WTC11 (cell line): ENCODE data around the gene TBC1D17. TPM values are rescaled to one million over a fixed set of nuclear protein-coding genes. Genes with fewer than 3 reads are reported as not detected.

ENCODE experiments used
- ATAC-seq: fragments of 200-7000 bp; cut with Tn5 transposase; 2 replicates; pipeline ENCODE4 v1.10.0; 2021; ENCODE audit warnings: mild to moderate bottlenecking, moderate library complexity
- CTCF ChIA-PET: fragments of 300-600 bp; sonication (Branson Sonifier 250); formaldehyde crosslinking; loops from one replicate; lab custom pipeline; 2021; ENCODE audit warnings: antibody characterized with exemption; lab: Charles Lee
- POLR2A ChIA-PET: fragments of 350-600 bp; sonication (Branson Sonifier 250); formaldehyde crosslinking; loops from one replicate; lab custom pipeline; 2021; ENCODE audit warnings: antibody characterized with exemption; lab: Charles Lee
- DNase-seq: peaks from one replicate; pipeline ENCODE4 v3.0.0; 2021; ENCODE audit warnings: low spot score
- H3K27ac Mint-ChIP-seq: 2 replicates; pipeline ENCODE4 v1.8.0; 2021; ENCODE audit warnings: mixed read lengths
- H3K27me3 Mint-ChIP-seq: 2 replicates; pipeline ENCODE4 v1.8.0; 2021; ENCODE audit warnings: low read depth, mild to moderate bottlenecking, moderate library complexity, mixed read lengths
- H3K36me3 Mint-ChIP-seq: 2 replicates; pipeline ENCODE4 v1.8.0; 2021; ENCODE audit warnings: mixed read lengths
- H3K4me1 Mint-ChIP-seq: 2 replicates; pipeline ENCODE4 v1.8.0; 2022; ENCODE audit warnings: mixed read lengths
- H3K4me3 Mint-ChIP-seq: 2 replicates; pipeline ENCODE4 v1.8.0; 2021; ENCODE audit warnings: mild to moderate bottlenecking, moderate library complexity, mixed read lengths
- H3K9me3 Mint-ChIP-seq: 2 replicates; pipeline ENCODE4 v1.8.0; 2021; ENCODE audit warnings: mixed read lengths
- IRF2 ChIP-seq: sonication (generic); formaldehyde crosslinking; IDR thresholded peaks from 2 replicates; pipeline ENCODE4 v1.8.0; 2022; ENCODE audit warnings: low read depth, missing genetic modification reagents, borderline replicate concordance
- JUN ChIP-seq: sonication (generic); formaldehyde crosslinking; IDR thresholded peaks from 2 replicates; pipeline ENCODE4 v1.8.0; 2023; ENCODE audit warnings: mild to moderate bottlenecking, missing genetic modification reagents
- KAT7 ChIP-seq: sonication (generic); formaldehyde crosslinking; IDR thresholded peaks from 2 replicates; pipeline ENCODE4 v1.8.1; 2023; ENCODE audit warnings: missing genetic modification reagents, mild to moderate bottlenecking, borderline replicate concordance
- total RNA-seq: library from RNA; stranded (reverse); gene quantifications from 3 replicates; pipeline ENCODE4 v1.2.3, GENCODE V29; 2021
- TF ChIP-seq, protein P1 (sequence below): sonication (generic); formaldehyde crosslinking; IDR thresholded peaks from 2 replicates; pipeline ENCODE4 v1.8.0; 2022; ENCODE audit warnings: missing genetic modification reagents
- TF ChIP-seq, protein P2 (sequence below): fragments of 250-450 bp; sonication (Bioruptor Pico); IDR thresholded peaks from 2 replicates; pipeline ENCODE4 v1.9.0; 2021; ENCODE audit warnings: mild to moderate bottlenecking
- TF ChIP-seq, protein P3 (sequence below): fragments of 250-450 bp; sonication (Bioruptor Pico); conservative IDR thresholded peaks from 2 replicates; pipeline ENCODE4 v1.9.0; 2021; ENCODE audit warnings: mild to moderate bottlenecking
- TF ChIP-seq, protein P4 (sequence below): sonication (generic); formaldehyde crosslinking; IDR thresholded peaks from 2 replicates; pipeline ENCODE4 v1.8.0; 2023; ENCODE audit warnings: missing genetic modification reagents, mild to moderate bottlenecking, borderline replicate concordance

The TBC1D17 gene
- total RNA-seq, 1 experiment from 2014 or later = 52.8 TPM

DNA sequence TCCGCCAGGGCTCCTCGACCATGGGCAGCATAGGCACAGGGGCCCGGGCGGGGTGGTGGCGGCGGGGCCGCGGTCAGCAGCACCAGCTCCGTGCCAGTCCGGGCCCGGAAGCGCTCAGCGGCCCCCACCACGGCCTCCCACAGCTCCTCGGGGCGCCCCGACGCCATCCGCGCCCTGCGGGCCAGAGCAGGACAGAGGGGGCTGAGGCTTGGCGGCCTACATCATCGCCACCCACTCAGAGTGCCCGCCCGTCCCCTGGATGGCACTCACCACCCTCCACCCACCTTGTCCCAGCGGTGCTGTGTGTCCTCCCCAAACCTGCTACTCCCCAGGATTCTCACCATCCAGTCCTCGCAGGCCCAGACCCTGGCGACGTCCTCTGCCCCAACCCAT lies 4.4 kb upstream of the TBC1D17 start:
- POLR2A ChIA-PET = no interaction called here
- Mint-ChIP-seq H3K36me3 (no peaks in the 10 kb centered on the region), H3K27ac (no peak overlapping the region)
- TF ChIP-seq KAT7 (CRISPR knock-in tag) (no peak), JUN (no peak)
- TF ChIP-seq, protein P1, sequence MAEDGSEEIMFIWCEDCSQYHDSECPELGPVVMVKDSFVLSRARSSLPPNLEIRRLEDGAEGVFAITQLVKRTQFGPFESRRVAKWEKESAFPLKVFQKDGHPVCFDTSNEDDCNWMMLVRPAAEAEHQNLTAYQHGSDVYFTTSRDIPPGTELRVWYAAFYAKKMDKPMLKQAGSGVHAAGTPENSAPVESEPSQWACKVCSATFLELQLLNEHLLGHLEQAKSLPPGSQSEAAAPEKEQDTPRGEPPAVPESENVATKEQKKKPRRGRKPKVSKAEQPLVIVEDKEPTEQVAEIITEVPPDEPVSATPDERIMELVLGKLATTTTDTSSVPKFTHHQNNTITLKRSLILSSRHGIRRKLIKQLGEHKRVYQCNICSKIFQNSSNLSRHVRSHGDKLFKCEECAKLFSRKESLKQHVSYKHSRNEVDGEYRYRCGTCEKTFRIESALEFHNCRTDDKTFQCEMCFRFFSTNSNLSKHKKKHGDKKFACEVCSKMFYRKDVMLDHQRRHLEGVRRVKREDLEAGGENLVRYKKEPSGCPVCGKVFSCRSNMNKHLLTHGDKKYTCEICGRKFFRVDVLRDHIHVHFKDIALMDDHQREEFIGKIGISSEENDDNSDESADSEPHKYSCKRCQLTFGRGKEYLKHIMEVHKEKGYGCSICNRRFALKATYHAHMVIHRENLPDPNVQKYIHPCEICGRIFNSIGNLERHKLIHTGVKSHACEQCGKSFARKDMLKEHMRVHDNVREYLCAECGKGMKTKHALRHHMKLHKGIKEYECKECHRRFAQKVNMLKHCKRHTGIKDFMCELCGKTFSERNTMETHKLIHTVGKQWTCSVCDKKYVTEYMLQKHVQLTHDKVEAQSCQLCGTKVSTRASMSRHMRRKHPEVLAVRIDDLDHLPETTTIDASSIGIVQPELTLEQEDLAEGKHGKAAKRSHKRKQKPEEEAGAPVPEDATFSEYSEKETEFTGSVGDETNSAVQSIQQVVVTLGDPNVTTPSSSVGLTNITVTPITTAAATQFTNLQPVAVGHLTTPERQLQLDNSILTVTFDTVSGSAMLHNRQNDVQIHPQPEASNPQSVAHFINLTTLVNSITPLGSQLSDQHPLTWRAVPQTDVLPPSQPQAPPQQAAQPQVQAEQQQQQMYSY (CRISPR knock-in tag) = no peak
- TF ChIP-seq, protein P2, sequence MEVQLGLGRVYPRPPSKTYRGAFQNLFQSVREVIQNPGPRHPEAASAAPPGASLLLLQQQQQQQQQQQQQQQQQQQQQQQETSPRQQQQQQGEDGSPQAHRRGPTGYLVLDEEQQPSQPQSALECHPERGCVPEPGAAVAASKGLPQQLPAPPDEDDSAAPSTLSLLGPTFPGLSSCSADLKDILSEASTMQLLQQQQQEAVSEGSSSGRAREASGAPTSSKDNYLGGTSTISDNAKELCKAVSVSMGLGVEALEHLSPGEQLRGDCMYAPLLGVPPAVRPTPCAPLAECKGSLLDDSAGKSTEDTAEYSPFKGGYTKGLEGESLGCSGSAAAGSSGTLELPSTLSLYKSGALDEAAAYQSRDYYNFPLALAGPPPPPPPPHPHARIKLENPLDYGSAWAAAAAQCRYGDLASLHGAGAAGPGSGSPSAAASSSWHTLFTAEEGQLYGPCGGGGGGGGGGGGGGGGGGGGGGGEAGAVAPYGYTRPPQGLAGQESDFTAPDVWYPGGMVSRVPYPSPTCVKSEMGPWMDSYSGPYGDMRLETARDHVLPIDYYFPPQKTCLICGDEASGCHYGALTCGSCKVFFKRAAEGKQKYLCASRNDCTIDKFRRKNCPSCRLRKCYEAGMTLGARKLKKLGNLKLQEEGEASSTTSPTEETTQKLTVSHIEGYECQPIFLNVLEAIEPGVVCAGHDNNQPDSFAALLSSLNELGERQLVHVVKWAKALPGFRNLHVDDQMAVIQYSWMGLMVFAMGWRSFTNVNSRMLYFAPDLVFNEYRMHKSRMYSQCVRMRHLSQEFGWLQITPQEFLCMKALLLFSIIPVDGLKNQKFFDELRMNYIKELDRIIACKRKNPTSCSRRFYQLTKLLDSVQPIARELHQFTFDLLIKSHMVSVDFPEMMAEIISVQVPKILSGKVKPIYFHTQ (CRISPR knock-in tag) = no peak
- TF ChIP-seq, protein P3, sequence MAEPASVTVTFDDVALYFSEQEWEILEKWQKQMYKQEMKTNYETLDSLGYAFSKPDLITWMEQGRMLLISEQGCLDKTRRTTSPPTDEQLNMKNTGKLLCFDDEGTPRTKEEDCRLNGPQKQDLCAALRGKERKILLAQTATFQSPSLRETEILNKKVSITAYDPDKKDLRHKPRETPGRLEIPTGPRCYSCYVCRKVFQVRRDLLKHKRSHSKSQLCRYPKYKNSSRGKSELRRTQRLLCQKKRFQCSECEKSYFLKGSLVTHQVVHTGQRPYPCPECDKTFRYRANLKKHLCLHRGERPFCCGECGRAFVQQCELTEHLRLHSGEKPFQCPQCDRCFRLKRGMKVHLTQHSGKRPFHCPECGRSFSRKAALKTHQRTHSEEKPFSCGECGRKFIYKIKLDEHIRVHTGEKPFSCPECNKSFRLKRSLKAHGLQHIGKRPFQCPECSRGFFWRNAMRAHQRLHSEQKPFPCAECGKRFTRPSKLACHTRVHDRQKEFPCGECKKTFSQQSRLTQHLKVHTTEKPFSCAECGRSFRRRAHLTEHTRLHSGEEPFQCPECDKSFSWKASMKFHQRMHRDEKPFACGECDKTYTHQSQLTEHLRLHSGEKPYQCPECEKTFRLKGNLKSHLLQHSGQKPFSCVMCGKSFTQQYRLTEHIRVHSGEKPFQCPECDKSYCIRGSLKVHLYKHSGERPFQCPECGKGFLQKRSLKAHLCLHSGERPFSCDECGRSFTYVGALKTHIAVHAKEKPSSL (CRISPR knock-in tag) = no peak
- TF ChIP-seq, protein P4, sequence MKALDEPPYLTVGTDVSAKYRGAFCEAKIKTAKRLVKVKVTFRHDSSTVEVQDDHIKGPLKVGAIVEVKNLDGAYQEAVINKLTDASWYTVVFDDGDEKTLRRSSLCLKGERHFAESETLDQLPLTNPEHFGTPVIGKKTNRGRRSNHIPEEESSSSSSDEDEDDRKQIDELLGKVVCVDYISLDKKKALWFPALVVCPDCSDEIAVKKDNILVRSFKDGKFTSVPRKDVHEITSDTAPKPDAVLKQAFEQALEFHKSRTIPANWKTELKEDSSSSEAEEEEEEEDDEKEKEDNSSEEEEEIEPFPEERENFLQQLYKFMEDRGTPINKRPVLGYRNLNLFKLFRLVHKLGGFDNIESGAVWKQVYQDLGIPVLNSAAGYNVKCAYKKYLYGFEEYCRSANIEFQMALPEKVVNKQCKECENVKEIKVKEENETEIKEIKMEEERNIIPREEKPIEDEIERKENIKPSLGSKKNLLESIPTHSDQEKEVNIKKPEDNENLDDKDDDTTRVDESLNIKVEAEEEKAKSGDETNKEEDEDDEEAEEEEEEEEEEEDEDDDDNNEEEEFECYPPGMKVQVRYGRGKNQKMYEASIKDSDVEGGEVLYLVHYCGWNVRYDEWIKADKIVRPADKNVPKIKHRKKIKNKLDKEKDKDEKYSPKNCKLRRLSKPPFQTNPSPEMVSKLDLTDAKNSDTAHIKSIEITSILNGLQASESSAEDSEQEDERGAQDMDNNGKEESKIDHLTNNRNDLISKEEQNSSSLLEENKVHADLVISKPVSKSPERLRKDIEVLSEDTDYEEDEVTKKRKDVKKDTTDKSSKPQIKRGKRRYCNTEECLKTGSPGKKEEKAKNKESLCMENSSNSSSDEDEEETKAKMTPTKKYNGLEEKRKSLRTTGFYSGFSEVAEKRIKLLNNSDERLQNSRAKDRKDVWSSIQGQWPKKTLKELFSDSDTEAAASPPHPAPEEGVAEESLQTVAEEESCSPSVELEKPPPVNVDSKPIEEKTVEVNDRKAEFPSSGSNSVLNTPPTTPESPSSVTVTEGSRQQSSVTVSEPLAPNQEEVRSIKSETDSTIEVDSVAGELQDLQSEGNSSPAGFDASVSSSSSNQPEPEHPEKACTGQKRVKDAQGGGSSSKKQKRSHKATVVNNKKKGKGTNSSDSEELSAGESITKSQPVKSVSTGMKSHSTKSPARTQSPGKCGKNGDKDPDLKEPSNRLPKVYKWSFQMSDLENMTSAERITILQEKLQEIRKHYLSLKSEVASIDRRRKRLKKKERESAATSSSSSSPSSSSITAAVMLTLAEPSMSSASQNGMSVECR (CRISPR knock-in tag) = no peak
- TF ChIP-seq, all 79 proteins: peak for 0
- Mint-ChIP-seq H3K4me1 (peaks cover 16% of the 10 kb centered on the region), H3K4me3 (no peak overlapping the region), H3K27me3 (no peaks in the 10 kb centered on the region), H3K9me3 (peaks cover 3% of the 10 kb centered on the region; the same call in 1 of the 2 replicates)
- no peak for ATAC-seq
- CTCF ChIA-PET = no interaction called here
- no peak for DNase-seq

DNA sequence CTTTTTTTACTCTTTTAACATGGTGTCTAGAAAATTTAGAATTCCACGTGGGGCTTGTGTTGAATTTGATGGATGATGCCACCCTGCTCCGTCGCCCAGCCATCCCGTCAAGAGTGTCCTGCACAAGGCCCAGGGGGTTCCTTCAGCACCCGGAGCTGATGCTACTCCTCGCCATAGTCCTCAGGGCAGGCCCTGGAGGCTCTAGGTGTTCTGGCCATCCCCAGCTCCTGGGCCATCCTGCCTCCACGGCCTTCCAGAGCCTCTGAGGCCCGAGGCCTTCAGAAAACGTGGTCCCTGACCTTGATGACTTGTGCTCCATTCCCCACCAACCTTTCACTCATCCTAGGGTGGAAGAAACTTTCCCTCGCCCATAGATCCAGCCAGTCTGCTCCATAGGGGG lies 3.7 kb upstream of the TBC1D17 start:
- Mint-ChIP-seq H3K27me3 (no peaks in the 10 kb centered on the region), H3K9me3 (no peaks in the 10 kb centered on the region), H3K36me3 (peaks cover 2% of the 10 kb centered on the region), H3K27ac (peak overlapping the region; percentile 65; the same call in 1 of the 2 replicates)
- no peak for TF ChIP-seq IRF2 (CRISPR knock-in tag)
- TF ChIP-seq, all 79 proteins: peak for 0
- Mint-ChIP-seq H3K4me1 (peaks cover 21% of the 10 kb centered on the region), H3K4me3 (no peak overlapping the region)
- ATAC-seq (no peak), DNase-seq (no peak)
- POLR2A ChIA-PET = no interaction called here
- CTCF ChIA-PET = no interaction called here
